ENCODE measurements around the gene ASTN2.

ASTN2 gene

DNA sequence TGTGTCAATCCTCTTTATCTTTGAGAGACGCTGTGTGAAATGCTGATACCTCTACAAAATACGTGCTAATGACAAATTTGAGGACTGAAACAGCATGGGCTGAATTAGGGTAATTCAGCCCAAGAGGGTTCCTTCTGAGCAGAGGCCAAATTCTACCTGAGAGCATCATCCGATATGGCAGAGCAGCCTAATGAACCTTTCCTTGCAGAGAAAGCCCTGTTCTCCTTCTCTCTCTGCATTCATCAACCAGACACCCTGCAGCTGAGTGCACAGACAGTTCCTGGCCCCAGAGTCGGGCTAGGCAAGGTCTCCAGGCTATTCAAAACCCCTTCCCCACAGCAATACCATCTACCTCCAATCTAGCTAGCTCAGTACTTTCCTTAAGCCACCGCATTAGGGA is 649.8 kb downstream of the ASTN2 start:
- TF ChIP-seq CTCF (IDR thresholded peaks at IDR 0.05; ENCODE audit: low read depth, low read length), result no peak
- Histone ChIP-seq H3K36me3 (no peaks in the 10 kb centered on the region), H3K27ac (no peak overlapping the region), H3K9me3 (ENCODE audit: severe bottlenecking) (no peaks in the 10 kb centered on the region), H3K27me3 (ENCODE audit: insufficient read depth, low read depth, severe bottlenecking) (no peaks in the 10 kb centered on the region), H3K4me3 (ENCODE audit: low read depth, low read length) (no peak overlapping the region)
- no peak for DNase-seq

GRCh38 chr9:116763770-116764169 is 651.1 kb downstream of the ASTN2 start:
- Histone ChIP-seq H3K27ac (no peak overlapping the region), H3K36me3 (no peaks in the 10 kb centered on the region), H3K9me3 (ENCODE audit: severe bottlenecking) (no peaks in the 10 kb centered on the region), H3K4me3 (ENCODE audit: low read depth, low read length) (no peak overlapping the region), H3K27me3 (ENCODE audit: insufficient read depth, low read depth, severe bottlenecking) (no peaks in the 10 kb centered on the region)
- DNase-seq, result no peak
- TF ChIP-seq CTCF (IDR thresholded peaks at IDR 0.05; ENCODE audit: low read depth, low read length), result no peak

GRCh38 chr9:116760636-116761035 is 654.2 kb downstream of the ASTN2 start:
- peaks cover 6% of the 10 kb centered on the region for H3K36me3 ChIP-seq

GRCh38 chr9:116757030-116757429 is 657.8 kb downstream of the ASTN2 start:
- Histone ChIP-seq H3K36me3 (peaks cover 6% of the 10 kb centered on the region), H3K27ac (no peak overlapping the region), H3K9me3 (ENCODE audit: severe bottlenecking) (peaks cover 2% of the 10 kb centered on the region), H3K27me3 (ENCODE audit: insufficient read depth, low read depth, severe bottlenecking) (no peaks in the 10 kb centered on the region), H3K4me3 (ENCODE audit: low read depth, low read length) (no peak overlapping the region)
- TF ChIP-seq CTCF (IDR thresholded peaks at IDR 0.05; ENCODE audit: low read depth, low read length), result no peak
- no peak for DNase-seq

More at GRCh38 chr9:116760636-116761035, 654.2 kb downstream of the ASTN2 start:
- no peak for DNase-seq
- TF ChIP-seq CTCF (IDR thresholded peaks at IDR 0.05; ENCODE audit: low read depth, low read length), result no peak
- H3K9me3 ChIP-seq (ENCODE audit: severe bottlenecking), result peaks cover 2% of the 10 kb centered on the region
- no peak overlapping the region for H3K27ac ChIP-seq
- no peak overlapping the region for H3K4me3 ChIP-seq (ENCODE audit: low read depth, low read length)
- H3K27me3 ChIP-seq (ENCODE audit: insufficient read depth, low read depth, severe bottlenecking), result no peaks in the 10 kb centered on the region

DNA sequence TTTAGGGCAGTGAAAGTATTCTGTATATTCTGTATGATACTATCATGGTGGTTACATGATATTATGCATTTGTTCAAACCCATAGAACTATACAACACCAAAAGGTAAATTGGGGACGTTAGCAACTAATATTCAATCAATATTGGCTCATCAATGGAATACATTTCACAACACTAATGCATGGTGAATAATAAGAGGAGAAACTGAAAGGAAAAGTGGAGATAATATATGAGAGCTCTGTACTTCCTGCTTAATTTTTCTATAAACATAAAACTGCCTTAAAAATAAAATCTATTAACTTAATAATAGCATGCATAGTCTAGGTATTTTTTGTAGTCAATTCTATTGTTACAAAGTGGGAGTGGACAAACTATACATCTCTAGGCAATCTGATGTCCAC is 661.5 kb downstream of the ASTN2 start:
- Histone ChIP-seq H3K4me3 (ENCODE audit: low read depth, low read length) (no peak overlapping the region), H3K27ac (no peak overlapping the region), H3K27me3 (ENCODE audit: insufficient read depth, low read depth, severe bottlenecking) (no peaks in the 10 kb centered on the region), H3K9me3 (ENCODE audit: severe bottlenecking) (peaks cover 2% of the 10 kb centered on the region), H3K36me3 (peaks cover 6% of the 10 kb centered on the region)
- no peak for TF ChIP-seq CTCF (IDR thresholded peaks at IDR 0.05; ENCODE audit: low read depth, low read length)
- no peak for DNase-seq

- Histone ChIP-seq H3K4me3 (ENCODE audit: low read depth, low read length) (no peak overlapping the region), H3K9me3 (ENCODE audit: severe bottlenecking) (no peaks in the 10 kb centered on the region), H3K27ac (no peak overlapping the region), H3K27me3 (ENCODE audit: insufficient read depth, low read depth, severe bottlenecking) (no peaks in the 10 kb centered on the region), H3K36me3 (no peaks in the 10 kb centered on the region; the same call in none of the 2 replicates)
- no peak for TF ChIP-seq CTCF (IDR thresholded peaks at IDR 0.05; ENCODE audit: low read depth, low read length)
- DNase-seq, result no peak
These were observed 664.3 kb downstream of the ASTN2 start for GRCh38 chr9:116750510-116750909.
